GM21381 (cell line): ENCODE data around the gene TRPC4AP.
A peak's percentile ranks its signal among the peaks of the same experiment; 100 is the strongest.

Source experiments
- ATAC-seq: cut with Tn5 transposase; IDR thresholded peaks from one replicate; pipeline ENCODE4 v1.9.1; 2021; ENCODE audit warnings: mild to moderate bottlenecking, moderate library complexity; ENCODE audit not compliant: unreplicated experiment

TRPC4AP gene

DNA sequence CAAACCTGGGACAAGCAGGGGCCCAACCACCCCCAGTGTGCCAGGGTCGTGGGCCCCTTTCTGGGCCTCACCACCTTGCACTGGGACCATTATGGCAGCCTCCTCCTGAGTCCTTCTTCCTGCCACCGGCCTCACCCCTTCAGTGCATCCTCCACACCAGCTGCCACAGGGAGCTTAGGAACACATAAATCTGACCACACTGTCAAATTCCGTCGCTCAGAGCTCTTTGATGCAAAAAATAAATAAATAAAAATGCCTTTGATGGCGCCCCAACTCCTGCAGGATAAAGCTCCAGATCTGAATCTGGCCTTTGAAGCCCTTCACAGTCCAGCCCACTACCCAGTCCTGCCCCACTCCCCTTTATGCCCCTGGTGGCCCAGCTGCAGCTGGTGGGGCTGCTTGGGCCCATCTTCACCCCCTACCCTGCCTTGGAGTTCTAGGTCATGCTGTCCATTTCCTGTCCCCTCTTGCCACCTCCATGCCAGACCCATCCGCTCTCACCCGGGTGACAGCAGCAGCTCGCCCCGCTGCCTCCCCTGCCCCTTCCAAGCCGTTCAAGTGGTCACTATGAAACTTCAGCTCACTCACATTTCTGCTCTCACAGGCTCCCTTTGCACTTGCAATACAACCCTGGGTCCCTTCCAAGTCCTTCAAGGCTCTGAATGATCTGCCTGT, 120.9 kb downstream of the TRPC4AP start:
- ATAC-seq, result no peak

DNA sequence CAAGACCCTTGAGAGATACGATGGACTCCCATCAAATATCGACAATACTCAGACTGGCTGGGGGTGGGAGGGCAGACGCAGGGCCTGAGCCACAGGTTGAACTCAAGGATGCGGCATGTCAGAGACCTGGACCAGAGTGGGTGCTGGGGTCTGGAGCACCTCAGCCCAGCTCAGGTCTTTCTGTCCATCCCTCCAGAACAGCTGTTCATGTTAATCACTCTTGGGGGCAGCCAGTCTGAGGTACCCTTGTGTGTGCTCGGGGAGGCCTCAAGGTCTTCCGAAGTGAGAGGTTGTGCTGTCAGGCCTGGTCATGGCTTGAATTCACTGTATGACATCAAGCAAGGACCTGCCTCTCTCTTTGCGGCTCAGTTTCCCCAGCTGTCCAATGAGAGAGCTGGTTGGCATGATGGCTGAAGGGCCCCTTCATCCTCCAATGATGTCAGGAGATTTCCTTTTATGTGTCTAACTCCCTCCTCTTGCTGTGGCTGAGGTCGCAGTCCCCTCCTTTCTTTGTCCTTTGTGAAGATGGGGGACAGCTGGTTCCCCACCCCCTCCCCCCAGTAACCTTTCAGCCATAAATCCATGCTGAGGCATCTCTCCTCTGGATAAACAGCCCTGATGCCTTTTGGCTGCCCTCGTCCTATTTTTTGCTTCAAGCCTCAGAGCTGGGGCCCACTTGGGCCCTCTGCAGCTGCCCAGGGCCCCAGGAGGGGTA, 121.6 kb downstream of the TRPC4AP start:
- ATAC-seq, result no peak

DNA sequence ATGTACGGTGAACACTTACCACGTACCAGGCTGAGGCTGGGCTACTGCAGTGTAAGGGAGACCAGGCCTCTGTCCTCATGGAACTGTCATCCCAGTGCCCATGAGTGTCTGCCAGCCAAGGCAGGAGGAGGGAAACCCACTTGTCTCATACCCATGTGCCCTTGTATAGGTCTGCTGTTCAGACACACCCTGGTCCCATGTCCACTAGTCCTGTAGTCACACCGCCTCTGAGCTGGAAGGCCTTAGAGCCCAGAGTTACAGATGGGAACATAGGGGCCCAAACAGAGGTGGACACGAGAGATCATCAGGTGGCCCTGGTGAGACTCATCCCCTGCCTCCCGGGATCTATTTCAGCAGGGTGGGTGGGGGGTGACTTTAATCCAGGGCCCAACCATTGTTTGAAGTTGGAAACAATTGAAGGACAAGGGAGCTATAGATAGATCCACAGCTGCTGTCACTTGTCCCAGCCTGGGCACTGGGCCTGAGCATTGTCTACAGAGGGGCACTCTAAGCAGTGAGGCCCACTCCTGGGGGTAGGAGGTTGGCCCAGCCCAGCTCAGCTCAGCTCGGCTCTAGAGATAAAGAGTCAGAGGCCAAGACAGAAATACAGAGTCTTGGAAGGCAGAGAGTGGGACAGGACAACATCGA, 122.3 kb downstream of the TRPC4AP start:
- ATAC-seq, result no peak

DNA sequence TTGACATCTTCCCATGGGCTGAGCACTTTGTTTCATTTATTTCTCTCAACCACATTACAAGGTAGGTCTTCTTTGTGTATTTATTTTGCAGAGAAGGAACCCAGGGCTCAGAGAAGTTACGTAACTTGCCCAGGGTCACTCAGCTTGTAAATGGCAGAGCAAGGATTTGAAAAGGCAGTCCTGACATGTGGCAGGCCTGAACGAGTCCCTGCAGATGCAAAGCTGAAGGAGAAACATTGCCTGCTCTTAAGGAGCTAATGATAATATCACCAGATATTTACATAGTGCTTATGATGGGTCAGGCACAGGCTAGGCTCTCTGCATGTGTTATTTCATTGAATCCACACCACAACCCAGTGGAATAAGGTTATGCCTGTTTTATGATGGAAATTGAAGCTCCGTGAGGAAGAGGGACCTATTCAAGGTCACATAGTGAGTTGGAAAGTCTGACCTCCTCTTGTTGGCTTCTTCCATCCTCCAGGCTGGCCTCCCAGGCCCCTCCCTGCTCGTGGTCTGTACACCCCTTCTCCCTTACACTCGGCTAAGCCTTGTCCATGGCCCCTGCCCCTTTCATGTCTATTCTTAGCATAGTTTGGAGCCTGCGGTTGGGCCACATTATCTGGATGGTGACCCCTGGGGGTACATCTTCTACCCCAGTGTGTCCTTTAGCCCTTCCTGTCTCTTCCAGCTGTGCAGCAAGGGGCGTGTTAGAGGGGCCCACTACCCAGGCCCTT, 124.4 kb downstream of the TRPC4AP start:
- ATAC-seq, result no peak

DNA sequence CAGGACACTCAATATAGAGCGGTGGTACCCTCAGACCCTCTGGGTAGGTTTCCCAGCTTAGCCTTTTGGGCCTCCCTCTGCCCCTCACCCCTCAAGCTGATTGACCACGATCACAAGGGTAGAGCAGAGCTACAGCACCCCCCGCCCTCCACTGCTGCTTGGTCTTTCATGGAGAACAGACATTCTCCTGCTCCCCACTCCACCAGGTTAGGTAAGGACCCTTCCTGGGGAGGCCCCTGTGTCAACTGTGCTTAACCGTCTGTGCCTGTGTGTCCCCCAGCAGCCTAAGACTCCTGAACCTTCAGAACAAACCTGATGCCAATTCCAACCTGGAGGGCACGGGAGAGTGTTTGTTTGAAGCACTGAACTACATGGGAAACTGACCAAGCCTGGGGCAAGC, 125.2 kb downstream of the TRPC4AP start:
- ATAC-seq, result no peak

DNA sequence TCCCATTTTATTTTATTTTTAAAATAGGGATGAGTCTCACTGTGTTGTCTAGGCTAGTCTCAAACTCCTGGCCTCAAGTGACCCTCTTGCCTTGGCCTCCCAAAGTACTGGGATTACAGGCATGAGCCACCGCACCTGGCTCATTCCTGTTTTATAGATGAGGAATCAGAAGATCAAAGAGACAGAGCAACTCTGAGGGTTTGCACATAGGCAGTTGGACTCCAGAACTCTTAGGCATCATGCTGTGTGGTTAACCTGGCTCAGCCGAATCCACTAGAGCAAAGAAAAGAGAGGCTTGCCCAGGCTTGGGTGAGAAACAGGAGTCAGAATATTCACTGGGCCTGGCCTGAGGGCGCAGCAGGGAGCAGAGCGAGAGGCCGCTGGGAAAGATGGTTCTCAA, 127.6 kb downstream of the TRPC4AP start:
- ATAC-seq, result no peak

DNA sequence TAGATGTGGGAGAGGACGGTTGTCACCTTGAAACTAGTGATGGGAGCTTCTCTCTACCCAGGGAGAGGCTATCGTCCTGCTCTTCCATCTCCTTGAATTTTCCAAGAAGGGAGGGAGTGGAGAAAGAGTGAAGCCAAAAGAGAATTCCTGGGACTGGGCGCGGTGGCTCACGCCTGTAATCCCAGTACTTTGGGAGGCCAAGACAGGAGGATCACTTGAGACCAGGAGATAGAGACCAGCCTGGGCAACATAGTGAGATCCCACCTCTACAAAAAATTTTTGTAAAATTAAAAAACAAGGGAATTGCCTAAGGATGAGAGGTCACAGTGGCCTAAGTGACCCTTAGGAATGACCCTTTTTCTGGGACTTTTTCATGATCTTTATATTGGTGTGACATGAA, 128.1 kb downstream of the TRPC4AP start:
- no peak for ATAC-seq

DNA sequence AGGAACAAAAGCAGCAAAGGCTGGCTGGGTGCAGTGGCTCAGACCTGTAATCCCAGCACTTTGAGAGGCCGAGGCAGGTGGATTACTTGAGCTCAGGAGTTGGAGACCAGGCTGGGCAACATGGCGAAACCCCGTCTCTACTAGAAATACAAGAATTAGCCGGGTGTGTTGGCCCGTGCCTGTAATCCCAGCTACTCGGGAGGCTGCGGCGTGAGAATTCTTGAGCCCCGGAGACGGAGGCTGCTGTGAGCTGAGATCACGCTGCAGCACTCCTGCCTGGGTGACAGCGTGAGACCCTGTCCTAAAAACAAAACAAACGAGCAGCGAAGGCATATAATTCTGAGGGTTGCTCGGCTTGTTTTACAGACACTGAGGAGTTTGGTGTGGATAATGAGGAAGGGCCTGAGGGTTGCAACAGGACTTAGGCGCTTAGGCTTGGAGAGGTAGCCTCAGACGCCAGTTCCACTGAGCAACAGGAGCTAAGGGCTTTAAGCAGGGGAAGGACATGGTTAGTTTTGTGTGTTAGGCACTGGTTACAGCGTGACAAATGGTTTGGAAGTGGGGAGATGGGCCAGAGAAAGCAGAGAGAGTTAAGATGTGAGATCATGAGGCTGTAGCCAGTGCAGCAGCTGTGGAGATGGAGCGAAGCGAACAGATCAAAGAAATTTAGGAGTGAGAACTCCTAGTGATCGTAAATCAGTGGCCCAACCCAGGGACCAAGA, 135.7 kb downstream of the TRPC4AP start:
- ATAC-seq, result no peak

DNA sequence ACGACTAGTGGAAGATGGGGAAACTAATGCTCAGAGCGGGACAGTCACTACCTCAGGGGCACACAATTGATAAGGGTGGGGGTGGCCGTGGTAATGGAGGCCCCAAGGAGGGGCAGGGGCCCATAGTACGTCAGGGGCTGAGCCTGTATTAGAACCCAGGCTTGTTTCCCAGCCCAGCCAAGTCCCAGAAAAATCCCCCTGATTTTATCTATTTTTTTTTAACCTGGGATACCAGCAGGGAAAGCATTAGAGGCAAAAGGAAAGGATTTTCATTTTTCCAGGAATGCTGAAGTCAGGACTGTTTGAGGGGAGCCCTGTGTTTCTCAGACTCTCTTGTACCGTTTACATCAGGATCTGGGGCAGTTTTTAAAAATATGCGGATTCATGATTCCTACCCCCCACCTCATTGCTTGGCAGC, 136.6 kb downstream of the TRPC4AP start:
- no peak for ATAC-seq

DNA sequence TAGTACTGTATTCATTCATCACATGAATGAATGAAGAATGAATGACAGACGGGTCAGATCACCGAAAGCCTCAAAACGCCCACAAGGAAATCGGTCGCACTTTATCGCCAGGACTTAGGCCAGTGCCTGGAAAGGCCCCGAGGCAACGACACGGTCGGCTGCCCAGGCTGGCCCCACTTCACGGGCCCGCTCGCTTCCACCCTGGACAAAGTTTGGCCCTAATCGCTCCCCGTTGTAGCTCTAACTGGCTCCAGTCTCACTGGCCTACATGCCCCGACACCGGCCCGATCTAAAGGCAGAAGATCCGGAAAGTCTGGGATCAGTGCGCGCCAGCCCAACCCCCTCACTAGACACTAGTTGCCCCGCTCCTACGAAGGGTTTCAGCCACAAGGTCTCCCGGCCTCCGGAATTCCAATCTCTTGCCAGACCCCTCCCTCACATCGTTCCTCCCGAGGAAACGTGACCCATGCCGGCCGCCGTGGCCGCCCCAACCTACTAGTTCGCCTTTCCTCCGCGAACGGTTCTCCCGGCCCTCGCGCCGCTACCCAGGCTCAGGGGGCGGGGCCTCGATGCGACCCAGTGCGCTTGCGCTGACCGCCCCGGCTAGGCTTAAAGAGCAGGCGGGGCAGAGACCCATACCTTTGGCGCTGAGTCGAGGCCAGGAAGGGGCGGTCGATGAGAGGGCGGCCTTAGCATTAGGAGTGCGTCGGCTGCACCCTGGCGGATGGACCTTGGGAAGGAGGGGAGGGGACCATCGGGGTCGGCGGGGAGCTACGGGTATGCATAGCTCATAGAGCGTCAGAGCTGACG, 137.2 kb downstream of the TRPC4AP start, which contains the start of the genes GSS and MYH7B:
TSS of gene GSS (minus strand) at position 576 of the 810 bp plus-strand sequence. CDS start 3,954 bp downstream, outside the sequence.
TSS of gene MYH7B (plus strand) at position 638 of the 810 bp plus-strand sequence. CDS start 22,138 bp downstream, outside the sequence.
- ATAC-seq, result peak; percentile 82

DNA sequence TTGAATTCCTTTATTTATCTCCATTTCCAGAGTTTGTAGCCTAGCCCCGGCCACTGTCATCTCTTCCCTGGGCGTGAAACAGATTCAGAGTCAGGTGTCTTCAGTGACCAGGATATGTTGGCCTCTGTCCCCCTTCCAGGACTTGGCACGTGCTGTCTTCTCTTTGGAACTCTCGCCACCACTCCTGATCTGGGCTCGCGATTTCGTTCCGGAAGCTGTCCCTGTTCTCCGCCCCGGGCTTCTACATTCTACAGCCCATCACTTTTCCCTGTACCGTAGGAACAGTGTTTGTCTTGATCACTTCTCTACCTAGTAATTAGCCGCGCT, 137.7 kb downstream of the TRPC4AP start:
- ATAC-seq, result no peak

DNA sequence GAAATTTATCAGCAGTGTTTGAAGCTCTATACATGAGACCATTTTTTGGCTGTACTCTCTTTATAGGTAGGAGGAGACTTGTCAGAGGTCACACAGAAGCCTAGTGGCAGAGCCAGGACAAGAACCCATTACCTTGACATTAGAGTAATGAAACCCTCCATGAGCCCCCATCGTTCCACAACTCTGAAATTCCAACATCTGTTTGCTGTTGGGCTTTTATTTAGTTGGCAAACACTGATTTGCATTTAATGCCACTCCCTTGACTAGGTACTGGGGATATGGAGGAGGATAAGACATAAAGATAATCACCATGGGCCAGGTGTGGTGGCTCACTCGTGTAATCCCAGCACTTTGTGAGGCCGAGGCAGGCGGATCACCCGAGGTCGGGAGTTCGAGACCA, 138.6 kb downstream of the TRPC4AP start:
- ATAC-seq, result no peak

DNA sequence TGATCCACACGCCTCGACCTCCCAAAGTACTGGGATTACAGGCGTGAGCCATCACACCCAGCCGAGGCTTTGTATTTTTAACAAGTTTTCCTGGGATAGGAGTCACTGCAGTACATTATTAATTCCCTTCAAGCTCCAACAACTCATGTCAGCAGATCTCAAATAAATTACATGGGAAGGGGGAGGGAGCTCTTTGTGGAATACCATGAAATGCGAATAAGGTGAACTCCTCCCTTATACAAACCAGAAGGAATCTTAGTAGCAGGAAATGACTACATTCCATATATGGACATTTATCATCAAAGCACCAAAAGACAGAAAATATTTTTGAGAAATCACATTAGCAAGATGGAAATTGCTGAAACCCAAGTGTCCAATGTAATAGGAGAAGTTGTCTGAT, 139.9 kb downstream of the TRPC4AP start:
- no peak for ATAC-seq
